Urinary bladder (tissue), 4 donors: ENCODE results near the gene TMEM187. TPM values are rescaled to one million over a fixed set of nuclear protein-coding genes. Genes with fewer than 3 reads are reported as not detected.

Source experiments
- DNase-seq: peaks from one replicate; pipeline ENCODE4 v3.0.0-alpha.2; 2015; ENCODE audit errors: extremely low spot score
- H3K27ac ChIP-seq: one replicate; pipeline ENCODE4 v1.5.1; 2013; ENCODE audit warnings: low read depth, mild to moderate bottlenecking, moderate library complexity
- H3K36me3 ChIP-seq: one replicate; pipeline ENCODE4 v1.6.1; 2013; ENCODE audit warnings: mild to moderate bottlenecking, moderate library complexity; ENCODE audit not compliant: insufficient read depth
- H3K4me1 ChIP-seq: one replicate; pipeline ENCODE4 v1.6.1; 2013; ENCODE audit warnings: mild to moderate bottlenecking, moderate library complexity; ENCODE audit not compliant: insufficient read depth
- H3K4me3 ChIP-seq: one replicate; pipeline ENCODE4 v1.5.1; 2013; ENCODE audit warnings: low read depth, low read length
- WGBS: extraction: QIAGEN DNeasy Blood & Tissue Kit; methylation state at CpG from one replicate; pipeline ENCODE4 v1.1.7; 2013; 5-methylcytosine and 5-hydroxymethylcytosine counted together
- polyA plus RNA-seq: library from polyadenylated mRNA; stranded (reverse); fragments of 200-250 nt; gene quantifications from one replicate; pipeline ENCODE4 v1.2.3, GENCODE V29; 2013
- total RNA-seq: library from RNA; depleted of rRNA; stranded (reverse); fragments of >200 nt; gene quantifications from one replicate; pipeline ENCODE4 v1.2.3, GENCODE V29; 2014
- donor health status: healthy with polysubstance abuse.
- donor health status: healthy.

TMEM187 gene
- total and polyA plus RNA-seq, 2 donors: 2.3 to 13.6 TPM

GRCh38 chrX:153944140-153944799 is 28.3 kb upstream of the TMEM187 start, which contains the start of gene RENBP:
TSS of gene RENBP (minus strand) at chrX:153944643. CDS start at chrX:153944610, 33 bp downstream.
- H3K27ac ChIP-seq: no peak within 1 kb of the TSS
- WGBS: 28% methylated on average over 31 of the region's 31 CpGs
- H3K36me3 ChIP-seq: peaks cover under 1% of the 10 kb centered on the region
- DNase-seq: no peak
- no peaks in the 10 kb centered on the region for H3K4me1 ChIP-seq
- H3K4me3 ChIP-seq: no peak within 1 kb of the TSS

- 54% methylated on average over 6 of the region's 6 CpGs for WGBS
- DNase-seq: no peak
- peaks cover 2% of the 10 kb centered on the region for H3K36me3 ChIP-seq
- H3K27ac ChIP-seq: no peak overlapping the region
- H3K4me3 ChIP-seq: no peak overlapping the region
- no peaks in the 10 kb centered on the region for H3K4me1 ChIP-seq
Measured at GRCh38 chrX:153944800-153945150, 27.8 kb upstream of the TMEM187 start.

GRCh38 chrX:153945956-153946943 is 26.3 kb upstream of the TMEM187 start:
- H3K4me1 ChIP-seq: no peaks in the 10 kb centered on the region
- no peak overlapping the region for H3K4me3 ChIP-seq
- WGBS: 83% methylated on average over 24 of the region's 24 CpGs
- DNase-seq: no peak
- H3K36me3 ChIP-seq: peaks cover 2% of the 10 kb centered on the region
- no peak overlapping the region for H3K27ac ChIP-seq

GRCh38 chrX:153947009-153947769 is 25.4 kb upstream of the TMEM187 start:
- DNase-seq: no peak
- peaks cover 2% of the 10 kb centered on the region for H3K36me3 ChIP-seq
- H3K4me3 ChIP-seq: no peak overlapping the region
- no peak overlapping the region for H3K27ac ChIP-seq
- WGBS: 38% methylated on average over 19 of the region's 19 CpGs
- H3K4me1 ChIP-seq: no peaks in the 10 kb centered on the region

GRCh38 chrX:153948002-153948466 is 24.5 kb upstream of the TMEM187 start:
- H3K36me3 ChIP-seq: peaks cover 2% of the 10 kb centered on the region
- DNase-seq: no peak
- H3K4me1 ChIP-seq: no peaks in the 10 kb centered on the region
- H3K4me3 ChIP-seq: no peak overlapping the region
- 58% methylated on average over 10 of the region's 10 CpGs for WGBS
- no peak overlapping the region for H3K27ac ChIP-seq

- H3K4me3 ChIP-seq: no peak overlapping the region
- H3K36me3 ChIP-seq: peaks cover 2% of the 10 kb centered on the region
- 60% methylated on average over 30 of the region's 30 CpGs for WGBS
- H3K27ac ChIP-seq: no peak overlapping the region
- no peak for DNase-seq
- H3K4me1 ChIP-seq: no peaks in the 10 kb centered on the region
Measured at GRCh38 chrX:153948847-153949805, 23.4 kb upstream of the TMEM187 start.

- no peak for DNase-seq
- 84% methylated on average over 19 of the region's 19 CpGs for whole genome bisulfite sequencing
- Histone ChIP-seq H3K27ac (no peak overlapping the region), H3K4me1 (no peaks in the 10 kb centered on the region), H3K36me3 (peaks cover 2% of the 10 kb centered on the region), H3K4me3 (no peak overlapping the region)
Measured at GRCh38 chrX:153950127-153950526, 22.4 kb upstream of the TMEM187 start.

GRCh38 chrX:153951683-153952372 is 20.7 kb upstream of the TMEM187 start:
- no peak overlapping the region for H3K27ac ChIP-seq

GRCh38 chrX:153952373-153953026 is 20.1 kb upstream of the TMEM187 start:
- no peaks in the 10 kb centered on the region for H3K4me1 ChIP-seq
- 84% methylated on average over 32 of the region's 32 CpGs for WGBS

More at GRCh38 chrX:153951683-153952372, 20.7 kb upstream of the TMEM187 start:
- WGBS: 90% methylated on average over 28 of the region's 28 CpGs
- DNase-seq: no peak
- Histone ChIP-seq H3K36me3 (peaks cover 2% of the 10 kb centered on the region), H3K4me1 (no peaks in the 10 kb centered on the region), H3K4me3 (no peak overlapping the region)

GRCh38 chrX:153953342-153953830 is 19.2 kb upstream of the TMEM187 start:
- H3K36me3 ChIP-seq: peaks cover 2% of the 10 kb centered on the region
- no peak overlapping the region for H3K4me3 ChIP-seq
- DNase-seq: no peak
- no peak overlapping the region for H3K27ac ChIP-seq
- H3K4me1 ChIP-seq: no peaks in the 10 kb centered on the region
- WGBS: 19% methylated on average over 33 of the region's 33 CpGs

More at GRCh38 chrX:153952373-153953026, 20.1 kb upstream of the TMEM187 start:
- H3K36me3 ChIP-seq: peaks cover 2% of the 10 kb centered on the region
- no peak overlapping the region for H3K4me3 ChIP-seq
- DNase-seq: no peak
- no peak overlapping the region for H3K27ac ChIP-seq

GRCh38 chrX:153953892-153954557 is 18.5 kb upstream of the TMEM187 start:
- Histone ChIP-seq H3K4me1 (no peaks in the 10 kb centered on the region), H3K27ac (no peak overlapping the region), H3K4me3 (no peak overlapping the region), H3K36me3 (peaks cover 2% of the 10 kb centered on the region)
- no peak for DNase-seq
- WGBS: 75% methylated on average over 33 of the region's 33 CpGs
